ENCODE data around the gene NEDD4.
A peak's percentile ranks its signal among the peaks of the same experiment; 100 is the strongest.
"Not testable (repeated sequence)": the region's sequence is repeated elsewhere in the genome, so short reads cannot be mapped to it uniquely, and the experiment has no call there.

The NEDD4 gene

DNA sequence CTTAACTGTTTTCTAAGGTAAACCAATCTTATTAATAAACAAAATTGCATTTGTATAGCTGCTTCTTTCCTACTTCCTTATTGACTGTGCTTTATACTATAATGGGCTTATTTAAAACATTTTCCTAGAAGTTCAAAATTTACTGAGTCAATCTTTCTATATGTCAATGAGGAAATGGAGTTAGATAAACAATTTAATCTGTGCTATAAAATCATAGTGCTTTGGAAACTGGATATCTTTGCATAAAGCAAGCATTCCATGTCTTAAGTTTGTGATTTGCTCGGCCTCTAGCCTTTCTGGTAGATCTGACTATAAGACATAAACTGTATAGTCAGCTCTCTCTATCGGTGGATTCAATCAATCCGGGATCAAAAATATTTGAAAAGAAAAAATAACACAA, 99.6 kb downstream of the NEDD4 start:
- no peak for DNase-seq (ENCODE audit: low spot score)

DNA sequence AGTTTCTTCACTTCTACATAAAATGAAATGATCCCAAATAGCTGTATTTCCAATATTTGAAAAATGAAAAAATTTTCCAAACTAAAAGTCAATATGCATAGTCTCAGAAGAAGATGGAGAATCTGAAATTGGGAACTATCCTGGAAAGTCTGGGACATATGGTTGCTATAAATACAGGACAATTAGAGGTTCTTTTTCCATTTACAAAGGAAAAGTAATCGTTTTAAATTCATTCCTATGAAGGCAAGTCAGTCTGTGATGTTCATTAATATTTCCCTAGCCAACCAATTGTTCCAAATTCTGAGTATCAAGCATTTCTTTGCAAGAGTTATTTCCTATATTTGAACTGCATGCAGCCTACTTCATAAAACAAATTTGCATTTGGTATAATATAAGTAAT, 102.2 kb downstream of the NEDD4 start:
- DNase-seq (ENCODE audit: low spot score) = no peak

DNA sequence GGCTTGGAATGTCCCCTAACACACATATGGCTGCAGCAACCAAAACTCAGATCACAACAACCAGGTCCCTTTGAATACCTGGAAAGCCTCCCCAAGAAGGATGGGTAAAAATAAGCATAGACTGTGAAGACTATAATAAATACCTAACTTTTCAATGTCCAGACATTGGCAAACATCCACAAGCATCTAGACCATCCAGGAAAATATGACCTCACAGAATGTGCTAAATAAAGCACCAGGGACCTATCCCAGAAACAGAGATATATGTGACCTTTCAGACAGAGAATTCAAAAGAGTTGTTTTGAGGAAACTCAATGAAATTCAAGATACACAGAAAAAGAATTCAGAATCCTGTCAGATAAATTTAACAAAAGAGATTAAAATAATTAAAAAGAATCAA, 109.2 kb downstream of the NEDD4 start:
- DNase-seq (ENCODE audit: low spot score) = no peak

DNA sequence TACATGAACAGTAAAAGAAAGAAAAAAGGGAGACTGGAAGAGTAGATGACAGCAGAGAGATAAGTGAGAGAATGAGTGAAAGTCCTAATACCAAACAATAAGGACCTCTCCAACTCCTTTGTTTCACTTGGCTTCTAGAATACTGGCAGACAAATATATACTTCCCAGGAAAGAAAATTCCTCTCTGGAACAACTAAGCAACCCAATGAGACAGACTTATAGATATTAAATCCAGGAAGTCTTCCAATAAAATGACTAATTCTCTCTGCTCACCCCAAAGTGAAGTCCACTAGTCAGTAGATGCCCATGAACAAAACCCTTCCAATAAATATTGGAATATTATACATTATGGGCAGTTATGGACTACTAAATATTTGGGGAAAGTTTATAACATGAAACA, 114.2 kb downstream of the NEDD4 start:
- DNase-seq (ENCODE audit: low spot score) = no peak

DNA sequence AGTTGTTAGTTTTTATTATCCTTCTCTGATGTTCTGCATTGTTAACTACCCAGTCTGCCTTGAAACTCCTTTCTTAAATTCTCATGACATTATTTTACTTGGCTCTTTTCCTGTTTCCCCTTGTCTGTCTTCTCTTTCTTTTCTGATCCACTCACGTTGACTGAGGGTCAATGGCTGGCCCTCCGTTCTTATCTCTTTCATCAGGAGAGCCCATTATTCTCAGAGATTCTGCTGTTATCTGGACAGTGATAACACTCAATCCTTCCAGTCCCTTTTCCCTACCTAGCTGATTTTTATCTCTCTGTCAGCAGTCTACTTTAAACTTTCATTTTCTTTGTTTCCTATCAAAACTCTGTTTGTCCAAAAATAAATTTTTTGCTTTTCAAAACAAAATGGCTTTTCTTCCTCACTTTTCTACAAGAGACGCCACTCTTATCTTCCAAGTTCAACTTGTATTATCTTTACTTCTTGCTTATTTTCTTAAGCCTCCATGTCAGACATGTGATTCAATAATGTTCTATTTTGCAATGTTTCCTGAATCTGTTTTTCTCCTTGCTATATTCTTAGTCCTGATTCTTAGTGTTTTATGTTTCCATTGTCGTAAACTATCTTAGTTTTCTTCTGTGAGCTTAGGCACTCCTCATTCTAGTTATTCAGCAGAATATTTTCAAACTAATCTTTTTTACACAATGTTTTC, 120.2 kb downstream of the NEDD4 start:
- no peak for DNase-seq (ENCODE audit: low spot score)

DNA sequence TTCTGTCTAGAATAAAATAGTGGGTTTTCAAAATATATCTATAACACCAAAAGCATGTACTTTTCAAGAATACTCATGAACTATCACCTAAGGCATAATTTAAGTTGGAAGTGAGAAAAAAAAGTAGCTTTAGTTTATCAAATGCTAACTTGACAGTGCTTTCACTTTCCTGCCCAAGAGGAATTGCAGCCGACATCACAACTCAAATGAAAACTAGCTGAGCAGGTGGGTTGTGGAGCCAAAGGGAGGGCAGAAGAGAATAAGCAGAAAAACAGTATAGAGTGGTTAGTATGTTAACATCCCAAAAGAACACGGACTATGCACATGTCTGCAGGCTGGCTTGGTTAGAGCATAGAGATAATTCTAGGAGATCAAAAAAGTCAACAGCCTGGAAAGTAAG, 120.9 kb downstream of the NEDD4 start:
- no peak for DNase-seq (ENCODE audit: low spot score)

DNA sequence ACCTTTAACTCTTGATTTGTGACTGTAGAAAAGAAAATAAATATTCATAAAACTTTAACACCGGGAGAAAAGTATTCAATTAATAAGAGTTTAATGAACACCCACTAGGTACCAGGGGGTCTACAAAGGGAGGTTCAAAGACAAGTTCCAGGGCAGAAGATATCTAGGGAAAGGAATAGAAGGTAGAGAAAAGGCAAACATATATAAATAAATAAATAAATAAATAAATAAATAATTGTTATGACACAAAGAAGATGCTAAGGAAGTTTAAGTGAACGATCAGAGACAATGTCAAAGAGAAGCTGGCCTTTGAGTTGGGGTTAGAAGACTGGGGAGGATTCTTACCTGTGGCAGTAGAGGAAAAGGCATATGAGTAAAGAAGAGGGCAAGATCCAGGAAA, 123.8 kb downstream of the NEDD4 start:
- no peak for DNase-seq (ENCODE audit: low spot score)

DNA sequence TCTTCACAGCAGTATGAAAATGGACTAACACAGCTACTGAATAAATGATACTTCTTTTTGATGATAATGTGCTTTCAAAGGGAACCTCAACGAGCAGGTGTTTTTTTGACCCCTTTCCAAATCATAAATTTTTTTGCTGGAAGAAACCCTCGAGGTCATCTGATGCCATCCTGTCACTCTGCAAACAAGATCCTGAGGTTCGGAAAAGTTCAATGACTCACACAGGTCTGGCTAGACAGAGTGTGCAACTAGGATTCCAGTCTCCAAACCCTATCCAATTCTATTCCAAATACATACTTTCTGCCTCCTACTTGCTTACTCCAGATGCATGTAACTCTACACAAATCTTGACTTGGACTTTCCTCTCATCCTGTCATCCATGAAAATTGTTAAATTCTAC, 124.7 kb downstream of the NEDD4 start:
- DNase-seq (ENCODE audit: low spot score) = no peak

DNA sequence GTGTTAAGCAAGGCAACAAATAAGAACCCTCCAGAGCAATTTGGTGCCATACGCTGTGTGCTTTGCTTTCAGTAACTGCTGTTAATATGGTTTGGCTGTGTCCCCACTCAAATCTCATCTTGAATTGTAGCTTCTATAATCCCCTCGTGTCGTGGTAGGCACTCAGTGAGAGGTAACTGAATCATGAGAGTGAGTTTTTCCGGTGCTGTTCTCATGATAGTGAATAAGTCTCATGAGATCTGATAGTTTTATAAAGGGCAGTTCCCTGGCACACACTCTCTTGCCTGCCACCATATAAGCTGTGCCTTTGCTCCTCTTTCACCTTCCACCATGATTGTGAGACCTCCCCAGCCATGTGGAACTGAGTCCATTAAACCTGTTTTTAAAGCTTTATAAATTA, 125.1 kb downstream of the NEDD4 start:
- DNase-seq (ENCODE audit: low spot score) = not testable (repeated sequence)

DNA sequence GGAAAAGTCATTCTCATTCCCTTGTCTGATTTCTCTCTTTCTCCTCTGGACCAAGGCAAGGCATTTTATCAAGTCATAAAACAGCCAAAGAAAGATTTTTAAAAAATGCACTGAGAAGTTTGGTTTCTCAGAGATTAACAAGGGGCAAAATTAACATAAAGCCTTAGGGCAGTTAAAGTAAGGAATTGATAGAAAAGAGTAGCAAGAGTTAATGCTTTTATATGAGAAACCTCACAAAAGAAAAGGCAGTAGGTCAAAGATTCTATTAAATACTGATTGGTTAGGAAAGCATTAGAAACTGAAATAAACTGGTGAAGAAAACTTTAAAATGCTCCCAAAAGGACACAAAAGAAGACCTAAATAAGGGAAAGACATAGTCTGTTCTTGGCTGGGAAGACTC, 129.5 kb downstream of the NEDD4 start:
- DNase-seq (ENCODE audit: low spot score) = no peak

DNA sequence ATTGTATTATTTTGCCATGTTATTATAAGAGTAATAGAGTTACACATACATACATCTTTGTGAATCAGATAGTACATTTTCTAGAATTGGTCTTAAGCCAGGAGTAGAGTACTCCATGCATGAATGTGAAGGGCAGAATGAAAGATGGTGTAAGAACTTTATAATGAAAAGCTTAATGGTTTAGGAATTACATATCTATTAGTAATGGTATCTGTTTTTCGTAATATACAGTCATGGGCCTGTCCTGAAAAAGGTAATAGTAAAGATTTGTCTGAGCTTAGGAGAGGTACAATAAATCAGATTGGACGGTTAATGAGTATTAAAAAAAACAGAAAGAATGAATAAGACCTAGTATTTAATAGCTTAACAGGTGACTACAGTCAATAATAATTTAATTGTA, 132.3 kb downstream of the NEDD4 start:
- no peak for DNase-seq (ENCODE audit: low spot score)

DNA sequence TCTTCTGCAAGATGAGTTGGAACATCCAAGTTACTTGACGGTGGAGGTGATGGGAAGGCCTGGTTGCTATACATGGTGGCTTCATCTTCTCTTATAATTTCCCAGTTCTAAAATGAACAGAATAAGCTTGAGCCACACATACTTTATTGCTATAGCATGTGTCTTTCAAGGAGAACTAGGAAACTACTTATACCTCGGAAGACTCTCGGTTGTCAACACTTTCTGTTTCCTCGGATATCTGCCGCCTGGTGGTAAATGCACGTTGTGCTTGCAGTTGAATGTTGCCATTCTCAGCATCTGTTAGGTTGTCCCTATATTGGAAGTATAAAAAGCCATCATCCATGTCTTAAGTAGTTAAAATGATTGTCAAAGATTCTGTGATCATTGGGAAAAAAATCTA, 132.9 kb downstream of the NEDD4 start:
- DNase-seq (ENCODE audit: low spot score) = no peak

DNA sequence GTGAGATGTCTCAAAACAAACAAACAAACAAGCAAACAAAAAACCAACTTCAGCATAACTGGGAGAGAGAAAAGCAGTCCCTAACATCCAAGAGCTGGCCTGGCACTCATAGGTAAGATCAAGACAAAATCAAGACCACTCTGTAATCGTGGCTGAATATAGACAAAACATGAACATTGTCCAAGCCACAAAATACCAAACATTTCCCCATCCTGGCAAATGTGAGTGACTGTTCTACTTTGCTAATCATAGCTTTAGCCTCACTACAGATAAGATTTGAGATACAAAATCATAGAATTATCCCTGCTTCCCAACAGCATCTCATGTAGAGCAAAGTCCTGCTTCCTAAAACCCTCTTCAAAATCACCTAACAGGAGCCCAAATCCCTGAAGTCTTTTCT, 133.7 kb downstream of the NEDD4 start:
- DNase-seq (ENCODE audit: low spot score) = no peak

DNA sequence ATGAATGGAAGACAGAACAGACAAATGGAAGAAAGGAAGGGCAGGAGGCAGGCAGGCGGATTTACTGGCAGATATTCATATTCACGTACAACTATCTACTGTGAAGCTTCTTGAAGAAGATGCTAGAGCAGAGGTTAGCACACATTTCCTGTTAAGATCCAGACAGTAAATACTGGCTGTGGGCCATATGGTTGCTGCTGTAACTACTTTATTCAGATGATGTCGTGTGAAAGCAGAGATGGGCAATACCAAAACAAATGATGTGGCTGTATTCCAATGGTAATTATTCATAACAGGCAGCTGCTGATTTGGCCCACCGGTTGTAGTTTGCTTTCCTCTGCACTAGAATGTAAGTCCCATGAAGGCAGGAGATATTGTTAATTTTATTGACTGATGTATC, 134.8 kb downstream of the NEDD4 start:
- no peak for DNase-seq (ENCODE audit: low spot score)

DNA sequence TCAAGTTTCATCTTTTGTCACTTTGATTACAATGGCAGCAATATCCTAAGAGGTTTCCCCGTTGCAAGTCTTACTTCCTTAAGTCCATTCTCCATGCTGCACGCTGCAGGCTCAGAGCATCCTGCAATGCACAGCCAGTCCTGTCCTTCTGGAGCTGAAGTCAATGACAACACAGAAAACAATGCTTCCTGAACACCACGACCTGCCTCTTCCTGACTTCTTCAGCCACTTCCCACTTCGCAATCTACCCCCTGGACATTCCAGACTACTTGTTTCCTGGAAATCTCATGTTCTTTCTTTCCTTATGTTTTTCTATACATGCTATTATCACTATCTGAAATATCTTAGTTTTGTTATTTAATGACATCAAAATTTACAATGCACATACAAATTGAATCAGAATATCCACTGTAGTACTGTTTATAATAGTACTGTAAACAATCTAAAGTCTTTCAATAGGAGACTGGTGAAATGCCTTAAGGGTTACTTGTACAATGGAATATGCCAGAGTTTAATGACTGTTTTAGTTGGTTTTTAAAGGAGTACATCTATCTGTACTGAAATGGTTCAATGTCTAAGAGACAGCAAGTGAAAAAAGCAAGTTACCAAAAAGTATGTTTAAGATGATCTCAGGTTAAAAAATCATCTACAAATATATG, 136.8 kb downstream of the NEDD4 start:
- DNase-seq (ENCODE audit: low spot score) = no peak

DNA sequence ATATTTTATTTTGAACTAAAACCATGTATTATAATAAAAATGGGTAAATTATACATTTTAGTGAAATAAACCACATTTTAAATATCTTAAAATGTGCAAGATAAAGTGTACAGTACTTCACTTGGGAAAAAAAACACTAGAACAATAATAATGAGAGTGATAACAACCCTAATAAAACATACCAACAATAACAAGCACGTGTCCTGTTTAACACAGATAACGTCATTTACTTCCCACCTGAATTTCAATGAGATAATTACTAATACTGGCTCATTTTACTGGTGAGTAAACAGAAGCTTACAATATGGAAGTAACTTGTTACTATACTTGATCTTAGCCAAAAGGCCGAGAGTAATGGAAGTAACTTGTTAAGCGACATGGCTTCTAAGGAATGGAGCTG, 140.3 kb downstream of the NEDD4 start:
- DNase-seq (ENCODE audit: low spot score) = no peak

DNA sequence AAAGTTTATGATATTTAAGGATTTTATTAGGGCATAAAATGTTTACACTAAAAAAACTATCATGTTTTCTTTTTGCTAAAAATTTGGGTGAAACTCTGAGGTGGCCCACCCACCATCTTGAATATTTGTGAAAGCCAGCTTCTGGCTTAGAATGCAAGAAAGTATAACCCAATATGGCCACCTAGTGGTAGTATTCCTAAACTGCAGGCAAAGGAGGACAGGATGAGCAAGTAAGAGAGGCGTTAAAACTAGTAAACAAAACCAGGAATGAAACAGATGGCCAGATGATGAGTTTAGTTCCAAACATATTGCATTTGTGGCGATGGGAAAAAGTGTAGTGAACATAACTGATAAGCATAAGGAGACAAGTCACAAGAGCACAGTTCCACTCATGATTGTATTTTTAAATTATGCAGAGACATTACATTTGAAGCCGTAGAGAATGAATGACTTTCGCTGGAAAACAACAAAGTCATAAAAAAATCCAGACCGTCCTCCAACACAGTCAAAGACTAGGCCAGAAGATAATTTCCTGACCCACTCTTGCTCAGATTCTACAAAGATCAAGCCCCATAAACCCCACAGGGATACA, 147.2 kb downstream of the NEDD4 start:
- peak; percentile 73 for DNase-seq (ENCODE audit: low spot score)

DNA sequence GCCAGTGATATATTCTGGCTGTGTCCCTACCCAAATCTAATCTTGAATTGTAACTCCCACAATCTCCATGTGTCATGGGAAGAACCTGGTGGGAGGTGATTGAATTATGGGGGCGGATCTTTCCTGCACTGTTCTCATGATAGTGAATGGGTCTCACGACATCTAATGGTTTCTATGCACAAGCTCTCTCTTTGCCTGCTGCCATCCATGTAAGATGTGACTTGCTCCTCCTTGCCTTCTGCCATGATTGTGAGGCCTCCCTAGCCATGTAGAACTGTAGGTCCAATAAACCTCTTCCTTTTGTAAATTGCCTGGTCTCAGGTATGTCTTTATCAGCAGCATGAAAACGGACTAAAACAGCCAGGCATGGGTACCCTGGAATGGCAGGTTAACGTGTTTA, 150.5 kb downstream of the NEDD4 start:
- not testable (repeated sequence) for DNase-seq (ENCODE audit: low spot score)

DNA sequence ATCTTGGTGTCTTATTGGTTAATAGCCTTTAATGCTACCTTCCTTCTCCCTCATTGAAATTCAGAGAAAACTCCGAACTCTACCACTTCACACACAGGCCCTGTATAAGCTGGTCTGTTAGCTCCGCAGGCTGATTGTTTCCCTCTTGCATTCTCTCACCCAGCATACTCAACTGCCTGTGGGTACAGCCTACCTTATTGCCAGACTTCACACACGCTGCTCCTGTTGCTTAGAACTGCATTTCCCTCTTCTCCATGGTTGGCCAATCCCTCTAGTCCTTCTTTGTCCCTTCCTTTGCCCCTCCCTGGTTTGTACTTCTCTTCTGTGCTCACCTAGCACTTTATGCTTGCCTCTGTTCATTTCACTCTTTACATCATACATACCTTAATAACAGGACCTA, 157.5 kb downstream of the NEDD4 start:
- no peak for DNase-seq (ENCODE audit: low spot score)

DNA sequence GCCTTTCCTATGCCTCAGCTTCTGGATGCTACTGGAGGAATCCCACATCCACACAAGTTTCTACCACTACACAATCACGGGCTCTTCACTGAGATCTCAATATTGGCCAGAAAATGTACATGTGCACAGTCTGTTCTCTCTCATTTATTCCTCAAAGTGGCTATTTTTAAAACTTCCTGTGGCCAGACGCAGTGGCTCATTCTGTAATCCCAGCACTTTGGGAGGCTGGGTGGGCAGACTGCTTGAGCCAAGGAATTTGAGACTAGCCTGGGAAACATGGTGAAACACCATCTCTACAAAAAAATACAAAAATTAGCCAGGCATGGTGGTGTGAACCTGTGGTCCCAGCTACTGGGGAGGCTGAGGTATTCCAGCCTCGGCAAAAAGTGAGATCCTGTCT, 159.1 kb downstream of the NEDD4 start:
- no peak for DNase-seq (ENCODE audit: low spot score)

DNA sequence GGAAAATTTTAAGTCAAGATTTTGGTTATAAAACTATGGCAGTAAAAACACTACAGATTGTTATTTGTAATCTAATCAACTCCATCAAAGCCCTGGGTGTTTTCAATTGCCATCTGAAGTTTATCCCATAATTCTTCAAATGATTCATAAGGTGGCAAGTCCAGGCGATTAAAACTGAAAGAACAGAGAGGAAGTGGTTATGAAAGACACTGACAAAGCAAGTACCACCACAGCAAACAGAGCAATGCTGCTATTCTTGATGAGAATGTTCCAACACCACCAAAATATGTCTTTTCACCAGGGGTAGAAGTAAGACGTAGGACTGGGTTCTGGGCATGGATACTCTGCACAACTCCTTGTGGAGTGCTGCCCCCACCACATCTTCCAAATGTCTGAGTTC, 163.6 kb downstream of the NEDD4 start:
- no peak for DNase-seq (ENCODE audit: low spot score)

DNA sequence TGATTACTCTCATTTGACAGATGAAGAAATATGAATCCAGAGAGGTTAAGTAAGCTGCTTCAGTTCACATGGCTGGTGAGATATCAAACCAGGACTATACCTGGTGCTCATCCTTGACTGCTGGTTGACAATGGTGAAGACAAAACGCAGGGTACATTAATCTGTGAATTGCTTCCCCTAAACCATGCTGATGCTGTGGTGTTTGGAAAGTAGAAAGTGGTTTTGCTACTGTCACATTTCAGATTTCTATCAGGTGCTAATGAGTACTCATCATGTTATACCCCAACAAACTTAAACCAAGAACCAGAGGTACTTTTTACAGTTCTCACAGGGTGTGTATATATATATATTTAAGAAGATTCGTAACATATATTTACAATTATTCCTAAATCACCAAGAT, 165.5 kb downstream of the NEDD4 start:
- DNase-seq (ENCODE audit: low spot score) = no peak

DNA sequence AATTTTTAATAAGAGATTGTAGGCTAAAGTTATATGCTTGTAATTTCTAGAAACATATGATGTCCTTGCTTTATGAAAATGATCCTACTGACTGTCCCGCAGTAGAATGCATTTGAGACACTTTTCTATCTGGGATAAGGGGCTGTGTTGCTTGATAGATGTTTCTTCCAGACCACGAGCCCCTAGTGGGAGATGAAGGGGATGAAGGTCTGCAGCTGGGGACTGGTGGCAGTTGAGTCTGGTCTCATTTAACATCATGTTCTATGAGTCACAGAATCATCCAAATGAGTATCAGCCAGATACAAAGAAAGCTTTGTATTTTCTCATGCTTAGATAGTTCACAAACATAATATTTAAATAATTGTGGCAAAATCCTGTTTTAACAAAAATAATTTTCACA, 166.2 kb downstream of the NEDD4 start:
- no peak for DNase-seq (ENCODE audit: low spot score)
